Measurements from ENCODE around the gene HPS4.

DNA sequence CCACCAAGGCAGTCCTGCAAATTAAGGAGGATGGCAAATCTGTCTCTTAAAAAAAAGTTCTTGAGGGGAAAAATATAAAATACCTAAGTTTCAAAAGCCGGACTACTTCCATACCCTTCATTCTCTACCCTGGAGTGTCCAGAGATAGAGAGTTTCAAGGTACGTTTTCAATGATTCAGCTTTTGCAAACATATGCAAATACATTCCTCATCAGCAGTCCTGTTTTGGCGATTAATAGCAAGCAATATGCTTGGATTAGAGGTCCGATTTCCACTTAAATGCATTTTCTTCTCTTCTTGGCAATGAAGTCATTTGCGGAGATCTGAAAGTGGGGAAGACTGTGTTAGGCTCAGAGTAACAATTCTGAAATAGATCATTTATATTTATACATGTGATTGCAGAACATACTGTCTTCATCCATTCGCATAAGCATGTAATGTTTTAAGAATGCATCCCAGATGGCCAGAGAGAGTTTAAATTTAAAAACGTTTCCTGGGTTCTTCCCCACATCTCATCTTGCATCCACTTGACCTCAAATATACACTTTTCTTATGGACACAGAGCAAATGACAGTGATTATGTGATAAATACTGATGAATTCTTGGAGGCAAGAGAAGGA lies 42.5 kb upstream of the HPS4 start:
- no peak for TF ChIP-seq EZH2 (IDR thresholded peaks at IDR 0.05; ENCODE audit: insufficient read depth, poor library complexity, severe bottlenecking)
- TF ChIP-seq EZH2phosphoT487 (IDR thresholded peaks at IDR 0.05; ENCODE audit: insufficient read depth, low read depth) = no peak
